Keratinocyte (primary cell): ENCODE measurements around the gene ST6GAL1. TPM values are rescaled to one million over a fixed set of nuclear protein-coding genes. Genes with fewer than 3 reads are reported as not detected.
"Not testable (repeated sequence)": the region's sequence is repeated elsewhere in the genome, so short reads cannot be mapped to it uniquely, and the experiment has no call there.

Source experiments
- DNase-seq: peaks from one replicate; pipeline ENCODE4 v3.0.0-alpha.2; 2011; ENCODE audit warnings: low read depth, missing footprints, low spot score
- FAIRE-seq: peaks from 2 replicates; lab custom pipeline; 2011; peaks lifted over from hg19 to GRCh38; lab: Jason Lieb, UNC
- H2AFZ ChIP-seq: 2 replicates; pipeline ENCODE4 v1.6.0; 2012; ENCODE audit warnings: low read length, control low read depth, inconsistent platforms; ENCODE audit not compliant: control insufficient read depth
- H3K27ac ChIP-seq: 2 replicates; pipeline ENCODE4 v1.5.1; 2011; ENCODE audit warnings: low read length; ENCODE audit not compliant: control insufficient read depth, insufficient read depth
- H3K27me3 ChIP-seq: 3 replicates; pipeline ENCODE4 v1.6.0; 2011; ENCODE audit warnings: low read length; ENCODE audit not compliant: control insufficient read depth, insufficient read depth; ENCODE audit errors: extremely low read depth
- H3K36me3 ChIP-seq, 2 experiments: 2 replicates in 1 of 2; 3 replicates in 1 of 2; pipeline ENCODE4 v1.5.1; 2011; ENCODE audit warnings: low read length in 2 of 2, mild to moderate bottlenecking in 1 of 2; ENCODE audit not compliant: control insufficient read depth in 2 of 2, insufficient read depth in 2 of 2; ENCODE audit errors: extremely low read depth in 1 of 2
- H3K4me1 ChIP-seq: 3 replicates; pipeline ENCODE4 v1.5.1; 2011; ENCODE audit warnings: low read length; ENCODE audit not compliant: control insufficient read depth, insufficient read depth; ENCODE audit errors: extremely low read depth
- H3K4me2 ChIP-seq: 3 replicates; pipeline ENCODE4 v1.6.0; 2011; ENCODE audit warnings: low read depth, low read length; ENCODE audit not compliant: control insufficient read depth, insufficient read depth; ENCODE audit errors: extremely low read depth
- H3K4me3 ChIP-seq, 3 experiments: fragments of 200-600 bp in 1 of 3; sonication (generic) in 1 of 3; 2 replicates in 2 of 3; 3 replicates in 1 of 3; pipeline ENCODE4 v1.5.1; 2011 to 2016; ENCODE audit warnings: low read length in 3 of 3, mild to moderate bottlenecking in 3 of 3, control low read depth in 2 of 3, inconsistent platforms in 1 of 3, low read depth in 1 of 3, mixed read lengths in 1 of 3, mixed run types in 1 of 3, moderate library complexity in 1 of 3; ENCODE audit not compliant: control insufficient read depth in 2 of 3, insufficient read depth in 2 of 3; ENCODE audit errors: extremely low read depth in 1 of 3
- H3K79me2 ChIP-seq: 2 replicates; pipeline ENCODE4 v1.6.0; 2012; ENCODE audit warnings: low read length; ENCODE audit not compliant: control insufficient read depth, insufficient read depth
- H3K9ac ChIP-seq: 3 replicates; pipeline ENCODE4 v1.6.0; 2011; ENCODE audit warnings: low read length; ENCODE audit not compliant: control insufficient read depth, insufficient read depth; ENCODE audit errors: extremely low read depth
- H3K9me1 ChIP-seq: 3 replicates; pipeline ENCODE4 v1.6.0; 2011; ENCODE audit warnings: low read length; ENCODE audit not compliant: control insufficient read depth, insufficient read depth; ENCODE audit errors: extremely low read depth
- H3K9me3 ChIP-seq: 2 replicates; pipeline ENCODE4 v1.5.1; 2012; ENCODE audit warnings: low read depth, low read length; ENCODE audit not compliant: control insufficient read depth
- H4K20me1 ChIP-seq: 3 replicates; pipeline ENCODE4 v1.6.0; 2011; ENCODE audit warnings: low read length; ENCODE audit not compliant: control insufficient read depth, insufficient read depth; ENCODE audit errors: extremely low read depth
- CTCF ChIP-seq, 3 experiments: IDR thresholded peaks in 1 of 3; conservative IDR thresholded peaks in 1 of 3; optimal IDR thresholded peaks in 1 of 3; 2 replicates in 2 of 3; 3 replicates in 1 of 3; pipeline versions ENCODE3 to v1.5.1; 2011; ENCODE audit warnings: low read length in 3 of 3, mild to moderate bottlenecking in 3 of 3, moderate library complexity in 2 of 3, control low read depth in 1 of 3, inconsistent platforms in 1 of 3; ENCODE audit not compliant: insufficient read depth in 2 of 3; ENCODE audit errors: extremely low read depth in 1 of 3
- EZH2 ChIP-seq: IDR thresholded peaks from one replicate; pipeline ENCODE4 v1.6.1; 2012; ENCODE audit warnings: inconsistent platforms, mild to moderate bottlenecking, low read length, moderate library complexity
- dilution Hi-C: fragments of 300-500 bp; cut with MboI; formaldehyde crosslinking; loops from one replicate; pipeline ENCODE4 v1.7.0; 2020; ENCODE audit warnings: low sequenced_read_pairs; ENCODE audit not compliant: extremely low pct_ligation_motif_present
- polyA plus RNA-seq, 5 experiments: library from polyadenylated mRNA; depleted of rRNA in 3 of 5; stranded (reverse) in 3 of 5; stranded (forward) in 1 of 5; unstranded in 1 of 5; fragments of >200 nt; gene quantifications; 1 replicate in 1 of 5; 2 replicates in 3 of 5; 3 replicates in 1 of 5; pipeline versions ENCODE4 v1.2.1 to v1.2.3, GENCODE V29; 2011 to 2012; ENCODE audit warnings: missing spikeins in 2 of 5, low read depth in 1 of 5, low replicate concordance in 1 of 5

ST6GAL1 gene
- polyA plus RNA-seq, 1 donor (not counting 4 experiments of a cell fraction or from before 2014, with no cell fraction given), result 7.5 TPM

DNA sequence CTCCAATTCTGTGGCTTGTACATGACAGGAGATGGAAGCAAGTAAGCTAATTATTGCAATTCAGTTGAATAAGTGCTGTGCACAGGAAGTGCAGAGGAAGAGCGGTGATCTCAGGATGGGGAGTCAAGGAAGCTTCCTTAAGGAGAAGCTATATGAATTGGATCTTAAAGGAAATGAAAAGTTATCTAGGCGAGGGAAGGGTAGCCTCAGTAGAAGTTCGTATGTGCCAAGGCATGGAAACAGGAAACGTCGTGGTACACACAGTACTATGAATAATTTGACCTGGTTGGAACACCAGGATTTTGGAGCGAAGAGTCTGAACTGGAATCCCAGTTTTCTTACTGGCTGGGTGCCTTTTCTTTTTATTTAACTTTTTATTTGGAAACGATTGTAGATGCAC, 39.3 kb downstream of the ST6GAL1 start:
- Histone ChIP-seq H3K27ac (no peak overlapping the region), H3K27me3 (no peaks in the 10 kb centered on the region), H3K9ac (no peak overlapping the region), H3K9me1 (no peaks in the 10 kb centered on the region), H3K4me2 (no peak overlapping the region), H3K79me2 (no peaks in the 10 kb centered on the region), H2AFZ (peak overlapping the region; percentile 12), H3K4me1 (no peaks in the 10 kb centered on the region), H3K4me3 (no peak overlapping the region), H3K36me3 (peaks cover 0 to 1% of the 10 kb centered on the region in 2 experiments), H3K9me3 (no peaks in the 10 kb centered on the region), H4K20me1 (no peaks in the 10 kb centered on the region)
- TF ChIP-seq EZH2 (no peak), CTCF (optimal IDR thresholded peaks at IDR 0.05 in 1 of 3, IDR thresholded peaks at IDR 0.05 in 1 of 3, conservative IDR thresholded peaks at IDR 0.05 in 1 of 3; ENCODE audit: extremely low read depth in 1 of 3, insufficient read depth in 2 of 3, low read length in 3 of 3) (no peak)
- FAIRE-seq, result no peak
- dilution Hi-C loops, result no loop called here
- DNase-seq, result no peak

DNA sequence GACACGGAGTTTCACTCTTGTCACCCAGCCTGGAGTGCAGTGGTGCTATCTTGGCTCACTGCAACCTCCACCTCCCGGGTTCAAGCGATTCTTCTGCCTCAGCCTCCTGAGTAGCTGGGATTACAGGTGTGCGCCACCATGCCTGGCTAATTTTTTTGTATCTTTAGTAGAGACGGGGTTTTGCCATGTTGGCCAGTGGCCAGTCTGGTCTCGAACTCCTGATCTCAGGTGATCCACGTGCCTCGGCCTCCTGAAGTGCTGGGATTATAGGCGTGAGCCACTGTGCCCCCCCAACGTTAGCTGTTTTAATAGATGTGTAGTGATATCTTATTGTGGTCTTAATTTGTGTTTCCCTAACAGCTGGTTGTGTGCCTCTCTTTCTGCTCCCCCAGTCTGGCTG, 40.8 kb downstream of the ST6GAL1 start:
- not testable (repeated sequence) for H3K36me3 ChIP-seq

DNA sequence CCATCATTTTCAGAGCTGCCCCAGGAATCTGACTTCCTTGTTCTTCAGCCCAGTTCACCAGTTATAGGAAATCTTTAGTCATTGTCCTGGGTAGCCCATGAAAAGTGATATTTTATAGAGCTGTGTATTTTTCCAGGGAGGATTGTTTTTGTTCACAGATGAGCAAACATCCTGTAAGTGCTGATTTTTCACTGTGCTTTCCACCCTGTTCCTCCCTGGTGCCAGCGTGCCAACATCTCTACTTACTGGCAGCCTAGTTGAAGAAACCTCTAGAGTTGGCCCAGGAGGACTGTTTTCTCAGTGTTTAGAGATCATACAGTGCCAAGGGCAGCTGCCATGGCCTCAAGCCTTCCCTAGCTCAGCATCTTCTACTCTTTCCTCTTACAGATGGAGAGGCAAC, 41.3 kb downstream of the ST6GAL1 start:
- no peak overlapping the region for H3K9ac ChIP-seq
- no peak overlapping the region for H2AFZ ChIP-seq
- no peaks in the 10 kb centered on the region for H3K4me1 ChIP-seq
- no peak overlapping the region for H3K4me3 ChIP-seq
- H3K27ac ChIP-seq, result no peak overlapping the region
- no peaks in the 10 kb centered on the region for H3K36me3 ChIP-seq
- H3K79me2 ChIP-seq, result no peaks in the 10 kb centered on the region
- TF ChIP-seq CTCF (optimal IDR thresholded peaks at IDR 0.05 in 1 of 3, IDR thresholded peaks at IDR 0.05 in 1 of 3, conservative IDR thresholded peaks at IDR 0.05 in 1 of 3; ENCODE audit: extremely low read depth in 1 of 3, insufficient read depth in 2 of 3, low read length in 3 of 3), result no peak
- TF ChIP-seq EZH2, result no peak
- no peaks in the 10 kb centered on the region for H4K20me1 ChIP-seq
- dilution Hi-C loops, result no loop called here
- no peaks in the 10 kb centered on the region for H3K9me3 ChIP-seq
- H3K27me3 ChIP-seq, result no peaks in the 10 kb centered on the region
- no peak for FAIRE-seq
- H3K4me2 ChIP-seq, result no peak overlapping the region
- no peak for DNase-seq
- H3K9me1 ChIP-seq, result no peaks in the 10 kb centered on the region

More for the DNA sequence above, 40.8 kb downstream of the ST6GAL1 start:
- H4K20me1 ChIP-seq, FAIRE-seq, H3K9me3 ChIP-seq, H3K4me1 ChIP-seq, H3K9me1 ChIP-seq, H3K4me2 ChIP-seq, H3K9ac ChIP-seq, H3K27ac ChIP-seq, H2AFZ ChIP-seq, H3K4me3 ChIP-seq, DNase-seq, H3K27me3 ChIP-seq, dilution Hi-C loops, H3K79me2 ChIP-seq: not testable (repeated sequence)
